Central memory CD8-positive, alpha-beta T cell (primary cell): ENCODE data around the gene EFCAB6.

ENCODE experiments used
- ATAC-seq: fragments of 150-1000 bp; cut with Tn5 transposase; replicated peaks from 2 replicates; pipeline ENCODE4 v1.10.0; 2022; ENCODE audit warnings: mild to moderate bottlenecking, moderate FRiP score, moderate number of reproducible peaks; ENCODE audit not compliant: poor library complexity, severe bottlenecking; ENCODE audit errors: extremely low read depth
- DNase-seq, 2 donors: peaks; one replicate each; pipeline ENCODE4 v3.0.0; 2021; ENCODE audit warnings: low spot score in 2 of 2
- H3K27ac Mint-ChIP-seq: one replicate; pipeline ENCODE4 v1.8.0; 2022; ENCODE audit warnings: low read depth, mild to moderate bottlenecking, moderate library complexity, mixed read lengths
- H3K27me3 Mint-ChIP-seq: one replicate; pipeline ENCODE4 v1.8.0; 2022; ENCODE audit warnings: mixed read lengths
- H3K36me3 Mint-ChIP-seq: one replicate; pipeline ENCODE4 v1.8.0; 2022; ENCODE audit warnings: mild to moderate bottlenecking, moderate library complexity, mixed read lengths; ENCODE audit not compliant: insufficient read depth
- H3K4me1 Mint-ChIP-seq: one replicate; pipeline ENCODE4 v1.8.0; 2022; ENCODE audit warnings: mixed read lengths
- H3K4me3 Mint-ChIP-seq: one replicate; pipeline ENCODE4 v1.8.0; 2022; ENCODE audit warnings: mild to moderate bottlenecking, moderate library complexity, mixed read lengths
- H3K9me3 Mint-ChIP-seq: one replicate; pipeline ENCODE4 v1.8.0; 2022; ENCODE audit warnings: mixed read lengths

The EFCAB6 gene

DNA sequence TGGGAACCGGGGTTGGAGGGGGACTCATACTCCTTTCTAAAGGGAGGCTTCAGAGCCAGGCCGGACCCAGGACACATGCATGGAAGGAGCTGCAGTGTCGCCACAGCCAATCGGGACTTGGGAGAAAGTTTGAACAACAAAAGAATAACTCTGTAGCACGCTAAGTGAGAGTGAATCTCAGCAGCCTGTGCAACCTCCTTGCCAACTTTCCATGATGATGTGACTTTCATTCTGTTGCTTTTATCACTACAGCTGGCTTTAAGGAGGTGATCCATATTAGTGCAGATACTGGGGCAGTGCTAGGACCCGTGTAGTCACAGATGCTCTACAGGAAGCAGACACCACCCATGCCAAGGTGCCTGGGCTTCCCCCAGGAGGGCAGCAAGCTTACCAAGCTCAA, 243.0 kb downstream of the EFCAB6 start:
- H3K27me3 Mint-ChIP-seq, result peaks cover 55% of the 10 kb centered on the region
- DNase-seq, result no peak
- H3K4me1 Mint-ChIP-seq, result no peaks in the 10 kb centered on the region
- H3K36me3 Mint-ChIP-seq, result no peaks in the 10 kb centered on the region
- H3K27ac Mint-ChIP-seq, result no peak overlapping the region
- H3K4me3 Mint-ChIP-seq, result no peak overlapping the region
- no peak for ATAC-seq
- H3K9me3 Mint-ChIP-seq, result no peaks in the 10 kb centered on the region

DNA sequence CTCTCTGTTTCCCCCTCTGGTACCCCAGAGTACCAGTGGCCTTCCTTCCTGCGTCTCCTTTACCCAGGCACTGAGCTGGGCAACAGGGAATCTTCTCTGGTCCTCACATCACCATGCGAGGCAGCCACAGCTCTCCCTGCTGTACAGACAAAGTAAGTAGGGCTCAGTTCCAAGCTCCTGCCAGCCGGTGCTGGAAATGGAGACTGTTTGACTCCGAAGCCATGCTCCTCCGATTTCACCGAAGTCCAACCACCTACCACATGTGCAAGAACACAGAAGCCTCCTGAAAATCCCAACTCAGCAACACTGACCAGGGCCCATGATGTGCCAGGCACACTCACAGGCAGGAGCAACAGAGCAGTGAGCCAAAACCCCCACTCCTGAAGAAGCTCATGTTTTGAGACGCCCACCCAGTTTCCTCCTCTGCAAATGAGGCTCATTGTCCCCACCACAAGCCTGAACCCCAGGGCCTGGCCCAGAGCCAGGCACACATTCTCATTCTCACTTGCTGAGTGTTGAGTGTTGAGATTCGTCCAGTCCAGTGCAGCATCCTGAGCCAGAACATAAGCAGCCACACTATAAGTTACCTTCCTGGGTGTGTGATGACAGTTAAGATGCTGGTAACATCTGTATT, 244.3 kb downstream of the EFCAB6 start:
- H3K36me3 Mint-ChIP-seq, result no peaks in the 10 kb centered on the region
- H3K9me3 Mint-ChIP-seq, result no peaks in the 10 kb centered on the region
- no peak overlapping the region for H3K4me3 Mint-ChIP-seq
- H3K4me1 Mint-ChIP-seq, result no peaks in the 10 kb centered on the region
- DNase-seq, result no peak
- no peak overlapping the region for H3K27ac Mint-ChIP-seq
- no peak for ATAC-seq
- peaks cover 44% of the 10 kb centered on the region for H3K27me3 Mint-ChIP-seq

DNA sequence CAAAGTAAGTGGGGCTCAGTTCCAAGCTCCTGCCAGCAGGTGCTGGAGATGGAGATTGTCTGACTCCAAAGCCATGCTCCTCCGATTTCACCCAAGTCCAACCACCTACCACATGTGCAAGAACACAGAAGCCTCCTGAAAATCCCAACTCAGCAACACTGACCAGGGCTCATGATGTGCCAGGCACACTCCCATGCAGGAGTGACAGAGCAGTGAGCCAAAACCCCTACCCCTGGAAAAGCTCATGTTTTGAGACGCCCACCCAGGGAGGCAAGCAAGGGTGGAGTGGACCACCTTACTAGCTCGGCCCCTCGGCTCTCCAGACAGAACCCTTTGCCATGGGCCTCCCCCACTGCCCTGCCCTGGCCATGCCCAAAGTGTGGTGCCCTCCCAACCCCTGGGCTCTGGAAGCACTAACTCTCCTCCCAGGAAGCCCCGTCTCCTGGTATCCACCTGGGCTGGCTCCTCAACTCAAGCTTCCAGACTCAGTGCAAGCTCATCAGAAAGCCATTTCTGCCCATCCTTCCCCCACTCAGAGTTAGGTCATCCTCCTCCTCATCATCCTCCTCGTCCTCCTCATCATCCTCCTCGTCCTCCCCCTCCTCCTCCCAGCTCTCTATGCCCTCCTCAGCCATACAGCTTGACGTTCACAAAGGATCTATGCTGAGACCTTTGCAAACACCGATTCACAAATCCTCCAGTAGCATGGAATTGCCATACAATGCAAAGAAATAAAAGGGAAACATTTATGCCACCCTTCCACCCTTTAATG, 245.4 kb downstream of the EFCAB6 start:
- Mint-ChIP-seq H3K4me1 (no peaks in the 10 kb centered on the region), H3K4me3 (no peak overlapping the region), H3K27ac (no peak overlapping the region), H3K9me3 (no peaks in the 10 kb centered on the region), H3K27me3 (peaks cover 33% of the 10 kb centered on the region), H3K36me3 (no peaks in the 10 kb centered on the region)
- DNase-seq, result no peak
- no peak for ATAC-seq

DNA sequence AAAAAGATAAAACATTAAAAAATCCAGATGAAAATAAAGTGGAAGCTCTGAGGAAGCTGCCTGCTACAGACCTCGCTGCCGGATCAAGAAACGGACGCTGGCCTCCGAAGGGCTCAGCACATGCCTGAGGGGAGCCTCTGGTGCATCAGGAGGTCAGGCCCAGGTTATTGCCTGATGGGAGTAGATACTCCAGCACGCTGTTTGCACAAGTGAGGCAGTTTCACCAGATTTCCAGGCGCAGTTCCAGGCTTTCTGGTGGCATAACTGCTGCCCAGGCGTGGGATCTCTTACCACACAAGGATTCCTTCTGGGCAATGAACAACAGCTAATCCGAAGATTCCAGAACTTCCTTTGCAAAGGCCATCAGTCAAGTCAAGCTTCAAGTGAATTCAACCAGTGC, 246.1 kb downstream of the EFCAB6 start:
- no peak for ATAC-seq
- H3K36me3 Mint-ChIP-seq, result no peaks in the 10 kb centered on the region

DNA sequence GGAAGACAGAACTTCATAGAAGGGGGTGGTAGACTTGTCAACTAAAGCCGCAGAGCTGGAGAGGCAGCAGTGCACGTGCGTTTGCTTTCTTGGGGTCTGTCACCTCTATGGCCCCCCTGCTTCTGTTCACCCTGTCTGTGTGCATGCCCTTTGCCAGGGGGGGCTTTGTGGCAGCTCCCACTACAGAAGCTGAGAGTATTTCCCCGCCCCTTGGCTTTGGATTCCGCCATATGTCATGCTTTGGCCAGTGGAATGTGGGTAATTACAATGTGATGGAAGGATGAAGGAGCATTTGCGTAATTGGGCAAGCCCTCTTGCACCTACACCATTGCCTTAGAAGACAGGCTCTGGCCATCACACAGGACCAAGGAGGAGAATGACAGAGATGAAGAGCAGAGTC, 247.2 kb downstream of the EFCAB6 start:
- Mint-ChIP-seq H3K9me3 (no peaks in the 10 kb centered on the region), H3K4me3 (no peak overlapping the region), H3K4me1 (no peaks in the 10 kb centered on the region), H3K27ac (no peak overlapping the region), H3K27me3 (peaks cover 28% of the 10 kb centered on the region), H3K36me3 (no peaks in the 10 kb centered on the region)
- no peak for DNase-seq
- no peak for ATAC-seq

More for the DNA sequence above, 246.1 kb downstream of the EFCAB6 start:
- no peak for DNase-seq
- no peak overlapping the region for H3K27ac Mint-ChIP-seq
- no peaks in the 10 kb centered on the region for H3K4me1 Mint-ChIP-seq
- H3K27me3 Mint-ChIP-seq, result peaks cover 28% of the 10 kb centered on the region
- H3K4me3 Mint-ChIP-seq, result no peak overlapping the region
- H3K9me3 Mint-ChIP-seq, result no peaks in the 10 kb centered on the region

DNA sequence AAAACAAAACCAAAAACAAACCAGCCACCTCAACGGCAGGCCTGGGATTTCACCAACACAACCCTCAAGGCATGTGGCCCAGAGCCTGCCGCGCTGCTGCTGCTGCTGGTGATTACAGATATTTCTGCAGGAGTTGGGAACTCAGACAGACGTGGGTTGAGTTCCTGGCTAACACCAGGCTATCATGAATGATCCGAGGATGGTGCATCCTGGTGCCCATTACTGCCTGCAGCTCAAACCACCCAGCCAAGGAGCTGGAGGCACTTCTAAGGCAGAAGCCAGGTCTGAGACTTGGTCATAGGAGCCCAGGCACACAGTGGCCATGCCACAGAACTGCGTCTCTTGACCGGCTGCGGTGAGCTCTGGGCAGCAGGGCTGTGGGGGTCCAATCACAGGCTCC, 248.5 kb downstream of the EFCAB6 start:
- H3K27me3 Mint-ChIP-seq, result peaks cover 26% of the 10 kb centered on the region
- no peak for ATAC-seq
- no peaks in the 10 kb centered on the region for H3K36me3 Mint-ChIP-seq
- H3K4me1 Mint-ChIP-seq, result no peaks in the 10 kb centered on the region
- no peaks in the 10 kb centered on the region for H3K9me3 Mint-ChIP-seq
- no peak overlapping the region for H3K27ac Mint-ChIP-seq
- H3K4me3 Mint-ChIP-seq, result no peak overlapping the region
- DNase-seq, result no peak

DNA sequence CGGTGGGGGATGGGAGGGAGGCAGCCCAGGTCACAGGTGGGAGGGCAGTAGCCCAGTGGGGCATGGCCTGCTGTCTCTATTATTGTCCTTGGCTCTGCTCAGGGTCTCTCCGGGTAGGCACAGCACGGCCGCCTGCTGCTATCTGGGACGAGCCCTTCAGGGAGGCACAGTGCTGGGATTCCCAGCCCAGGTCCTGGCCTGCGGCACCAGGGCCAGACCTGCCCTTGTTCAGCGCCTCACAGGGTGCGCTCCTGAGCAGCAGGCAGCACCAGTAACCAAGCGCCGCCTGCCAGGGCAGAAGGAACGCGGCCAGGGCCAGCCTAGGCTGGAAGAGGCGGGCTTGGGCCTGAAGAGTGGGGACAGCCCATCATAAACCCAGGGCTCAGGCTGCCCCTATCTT, 249.3 kb downstream of the EFCAB6 start:
- no peak overlapping the region for H3K27ac Mint-ChIP-seq
- no peaks in the 10 kb centered on the region for H3K36me3 Mint-ChIP-seq
- peaks cover 19% of the 10 kb centered on the region for H3K27me3 Mint-ChIP-seq
- ATAC-seq, result no peak
- H3K9me3 Mint-ChIP-seq, result no peaks in the 10 kb centered on the region
- H3K4me1 Mint-ChIP-seq, result no peaks in the 10 kb centered on the region
- no peak for DNase-seq
- no peak overlapping the region for H3K4me3 Mint-ChIP-seq

DNA sequence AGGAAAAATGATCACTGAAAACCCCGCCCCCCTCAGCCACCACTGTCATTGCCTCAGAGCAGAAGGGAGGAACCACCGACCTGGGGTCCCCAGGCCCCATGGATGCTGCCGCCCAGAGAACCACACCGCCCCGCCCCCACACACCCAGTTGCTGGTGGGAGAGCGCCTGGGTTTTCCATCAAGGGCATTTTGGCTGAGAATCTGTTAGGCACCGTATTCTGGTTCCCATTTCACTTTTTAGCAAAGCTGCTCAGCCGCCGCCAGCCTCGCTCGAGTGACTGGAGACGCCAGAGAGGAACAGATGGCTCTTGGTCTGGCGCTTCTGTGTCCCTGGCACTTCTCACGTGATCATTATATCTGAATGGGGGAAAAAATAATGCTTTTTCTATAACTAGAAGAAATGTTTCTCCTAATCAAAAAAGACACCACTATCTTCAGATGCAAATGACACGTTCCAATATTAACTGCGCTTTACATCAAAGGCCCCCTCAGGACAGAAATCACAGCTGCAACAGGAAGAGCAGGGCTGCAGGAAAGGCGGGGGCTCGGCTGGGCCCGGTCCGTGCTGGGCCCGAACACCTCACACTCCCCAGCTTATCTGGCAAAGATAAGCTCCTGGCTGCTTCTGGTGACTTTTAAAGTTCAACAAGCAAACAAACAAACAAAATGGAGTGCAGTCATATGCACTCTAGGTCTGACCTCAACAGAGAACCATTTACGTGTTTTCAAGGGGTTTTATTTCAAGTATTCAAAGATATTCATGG, 250.5 kb downstream of the EFCAB6 start:
- Mint-ChIP-seq H3K36me3 (no peaks in the 10 kb centered on the region), H3K9me3 (no peaks in the 10 kb centered on the region), H3K4me1 (no peaks in the 10 kb centered on the region), H3K27ac (no peak overlapping the region), H3K27me3 (peaks cover 7% of the 10 kb centered on the region), H3K4me3 (no peak overlapping the region)
- DNase-seq (no peak), ATAC-seq (no peak)

DNA sequence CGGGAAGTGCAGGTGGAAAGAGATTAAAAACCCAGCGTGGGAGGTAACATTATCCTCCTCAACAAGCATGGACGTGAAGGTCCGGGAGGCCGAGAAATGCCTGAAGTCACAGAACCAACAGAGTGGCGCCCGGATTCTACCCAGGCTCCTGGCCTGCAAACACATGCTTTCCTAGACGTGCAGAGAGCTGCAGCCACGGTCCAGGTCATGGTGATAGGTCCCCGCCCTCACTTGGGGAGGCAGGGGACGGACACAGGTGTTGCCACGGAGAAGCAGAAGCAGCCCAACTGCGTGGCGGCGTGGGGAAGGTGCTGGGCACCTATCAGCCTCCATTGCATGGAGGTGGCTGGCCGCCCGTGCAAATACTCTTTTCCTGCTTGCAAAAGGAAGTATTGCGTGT, 251.5 kb downstream of the EFCAB6 start:
- Mint-ChIP-seq H3K4me1 (no peaks in the 10 kb centered on the region), H3K27ac (no peak overlapping the region), H3K4me3 (no peak overlapping the region), H3K9me3 (no peaks in the 10 kb centered on the region), H3K27me3 (peaks cover 6% of the 10 kb centered on the region), H3K36me3 (no peaks in the 10 kb centered on the region)
- ATAC-seq, result no peak
- DNase-seq, result no peak

DNA sequence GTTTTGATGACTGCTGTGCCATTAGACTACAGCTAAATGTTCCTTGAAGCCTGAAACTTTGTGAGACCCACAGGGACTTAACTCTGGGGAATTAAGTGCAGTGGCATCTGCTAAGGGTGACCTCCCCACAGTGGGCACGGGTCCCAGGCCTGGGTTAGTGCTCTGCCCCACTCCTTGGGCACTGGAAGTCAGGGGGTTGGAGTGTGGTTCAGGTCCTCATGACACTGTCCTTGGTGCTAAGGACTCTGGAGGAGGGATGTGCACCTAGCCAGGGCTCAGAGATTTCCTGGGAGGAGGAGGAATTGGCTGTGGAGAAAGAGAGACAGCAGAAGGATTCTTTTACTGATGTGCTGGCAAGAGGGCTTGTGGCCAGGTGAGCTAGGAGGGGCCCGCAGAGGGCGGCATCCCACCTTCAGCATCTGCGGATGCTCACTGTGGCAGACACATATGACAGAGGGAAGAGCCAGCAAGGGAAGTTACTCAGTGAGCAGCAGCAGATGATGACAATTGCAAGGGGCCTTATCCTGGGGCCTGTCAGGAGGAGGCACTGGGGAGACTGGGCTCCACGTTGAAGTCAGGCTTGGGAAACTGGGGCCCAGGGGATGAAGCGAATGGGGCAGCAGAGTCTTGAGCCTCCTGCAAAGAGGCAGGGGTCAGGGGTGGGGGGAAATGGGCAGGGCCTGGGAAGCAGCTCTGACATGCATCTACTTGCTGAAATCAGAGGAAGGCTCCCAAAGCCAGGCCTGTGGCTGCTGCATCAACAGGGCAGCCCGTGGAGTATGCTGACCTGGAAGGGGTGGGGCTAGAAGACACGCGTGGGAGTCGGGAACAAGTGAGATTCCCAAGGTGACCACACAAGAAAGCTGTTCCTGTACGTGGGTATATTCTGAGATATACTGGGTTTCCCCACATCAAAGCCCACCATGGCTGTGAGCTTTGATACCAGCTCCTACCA, 256.3 kb downstream of the EFCAB6 start:
- peaks cover 31% of the 10 kb centered on the region for H3K27me3 Mint-ChIP-seq
- H3K9me3 Mint-ChIP-seq, result no peaks in the 10 kb centered on the region
- DNase-seq (no peak), ATAC-seq (no peak)
- no peaks in the 10 kb centered on the region for H3K36me3 Mint-ChIP-seq
- no peak overlapping the region for H3K27ac Mint-ChIP-seq
- H3K4me1 Mint-ChIP-seq, result no peaks in the 10 kb centered on the region
- H3K4me3 Mint-ChIP-seq, result no peak overlapping the region

DNA sequence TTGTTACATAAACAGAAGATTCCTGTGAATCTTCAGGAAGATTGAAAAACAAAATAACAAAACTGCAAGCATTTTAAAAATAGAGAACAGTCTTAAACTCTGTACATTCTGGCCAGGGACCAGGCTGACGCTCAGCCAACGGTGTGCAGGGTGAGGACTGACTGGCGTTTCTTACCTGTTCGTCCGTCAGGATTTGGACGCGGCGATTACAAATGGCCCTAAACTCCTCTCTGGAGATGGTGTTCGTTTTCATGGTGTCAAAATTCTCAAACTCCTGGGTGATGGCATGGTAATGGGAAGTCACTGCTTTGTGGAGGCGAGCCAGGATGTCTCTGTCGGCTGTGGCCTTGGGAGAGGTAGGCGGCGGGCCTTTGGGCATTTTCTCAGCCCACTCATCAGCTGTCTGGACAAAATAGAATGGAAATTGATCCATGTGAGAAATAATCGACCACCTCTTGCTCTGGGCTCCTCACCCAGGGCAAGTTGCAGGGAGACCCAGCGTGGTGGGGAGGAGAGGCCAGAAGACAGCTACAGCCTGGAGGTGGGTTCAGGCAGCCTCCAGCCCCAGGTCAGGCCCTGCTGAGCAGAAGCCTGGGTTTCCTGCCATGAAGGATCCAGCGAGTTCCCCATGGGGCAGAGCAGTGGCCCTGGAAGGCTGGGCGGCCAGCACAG, 257.3 kb downstream of the EFCAB6 start:
- H3K9me3 Mint-ChIP-seq, result no peaks in the 10 kb centered on the region
- no peak overlapping the region for H3K4me3 Mint-ChIP-seq
- H3K36me3 Mint-ChIP-seq, result no peaks in the 10 kb centered on the region
- peaks cover 31% of the 10 kb centered on the region for H3K27me3 Mint-ChIP-seq
- H3K27ac Mint-ChIP-seq, result no peak overlapping the region
- H3K4me1 Mint-ChIP-seq, result no peaks in the 10 kb centered on the region
- ATAC-seq, result no peak
- DNase-seq, result no peak

DNA sequence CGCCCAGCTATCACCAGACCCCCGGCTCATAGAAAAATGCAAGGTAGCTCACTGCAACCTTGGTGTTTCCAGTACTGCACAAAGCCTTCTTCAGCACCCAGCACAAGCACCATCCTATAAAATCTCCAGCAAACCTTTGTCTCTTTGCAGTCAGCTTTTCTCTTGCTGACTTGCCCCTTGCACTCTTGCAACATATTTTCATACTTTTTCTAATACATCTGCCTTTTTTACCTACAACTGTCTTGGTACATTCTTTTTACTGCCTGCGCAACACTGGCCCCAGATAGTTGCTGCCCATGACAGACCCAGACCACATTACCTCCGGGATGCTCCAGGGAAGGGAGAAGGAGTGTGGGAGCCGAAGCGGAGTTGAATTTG, 257.9 kb downstream of the EFCAB6 start:
- no peak overlapping the region for H3K4me3 Mint-ChIP-seq
- peaks cover 31% of the 10 kb centered on the region for H3K27me3 Mint-ChIP-seq
- no peak for DNase-seq
- H3K4me1 Mint-ChIP-seq, result no peaks in the 10 kb centered on the region
- H3K9me3 Mint-ChIP-seq, result no peaks in the 10 kb centered on the region
- no peak overlapping the region for H3K27ac Mint-ChIP-seq
- no peaks in the 10 kb centered on the region for H3K36me3 Mint-ChIP-seq
- ATAC-seq, result no peak
